Fibroblast of the conjunctiva (primary cell): ENCODE results near the gene ZFPL1.
A peak's percentile ranks its signal among the peaks of the same experiment; 100 is the strongest.

Experiments
- DNase-seq: peaks from one replicate; pipeline ENCODE4 v3.0.0-alpha.2; 2010; ENCODE audit warnings: low read depth

Gene ZFPL1

GRCh38 chr11:65083834-65084597 lies at the start of gene ZFPL1, which contains the start of gene CDCA5:
ZFPL1 (plus strand) TSS chr11:65084222; CDS start chr11:65084699, 477 bp downstream.
CDCA5 (minus strand) TSS chr11:65084040; CDS start chr11:65083978, 62 bp downstream.
- peak; percentile 88 for DNase-seq

DNA sequence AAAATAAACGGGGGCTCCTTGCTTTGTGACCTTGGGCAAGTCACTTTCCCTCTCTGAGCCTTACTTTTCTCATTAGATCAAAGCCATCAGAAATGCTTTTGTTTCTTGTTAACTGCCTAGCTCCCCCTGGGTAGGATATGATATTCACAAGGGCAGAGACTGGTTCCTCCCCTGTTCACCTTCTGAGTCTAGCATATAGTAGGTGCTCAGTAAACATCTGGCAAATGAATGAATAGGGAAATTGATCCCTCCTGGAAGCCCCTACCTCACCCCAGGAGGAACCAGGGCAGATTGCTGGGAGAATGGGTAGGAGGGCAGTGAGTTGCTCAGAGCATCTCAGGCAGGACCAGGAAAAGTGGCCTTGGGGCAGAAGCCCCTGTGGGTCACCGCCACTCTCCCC lies 49.6 kb upstream of the ZFPL1 start:
- DNase-seq, result no peak

GRCh38 chr11:65035579-65035978 lies 48.4 kb upstream of the ZFPL1 start:
- DNase-seq, result no peak

DNA sequence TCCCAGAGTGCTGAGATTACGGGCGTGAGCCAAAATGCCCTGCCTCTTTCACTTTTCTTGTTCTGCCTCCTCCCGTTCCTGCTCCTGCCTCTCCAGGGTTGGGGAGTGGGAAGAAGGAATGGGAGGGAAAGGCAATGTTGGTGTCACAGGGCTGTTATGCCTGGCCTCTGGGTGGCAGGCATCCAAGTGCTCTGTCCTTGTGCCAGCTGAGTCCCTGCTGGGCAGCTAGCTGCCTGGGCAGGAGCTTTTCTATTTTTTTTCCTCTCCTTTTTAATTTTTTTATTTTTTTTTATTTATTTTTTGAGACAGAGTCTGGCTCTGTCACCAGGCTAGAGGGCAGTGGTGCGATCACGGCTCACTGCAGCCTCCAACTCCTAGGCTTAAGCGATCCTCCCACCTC lies 47.1 kb upstream of the ZFPL1 start:
- no peak for DNase-seq

GRCh38 chr11:65040520-65040846 lies 43.5 kb upstream of the ZFPL1 start:
- DNase-seq, result no peak

DNA sequence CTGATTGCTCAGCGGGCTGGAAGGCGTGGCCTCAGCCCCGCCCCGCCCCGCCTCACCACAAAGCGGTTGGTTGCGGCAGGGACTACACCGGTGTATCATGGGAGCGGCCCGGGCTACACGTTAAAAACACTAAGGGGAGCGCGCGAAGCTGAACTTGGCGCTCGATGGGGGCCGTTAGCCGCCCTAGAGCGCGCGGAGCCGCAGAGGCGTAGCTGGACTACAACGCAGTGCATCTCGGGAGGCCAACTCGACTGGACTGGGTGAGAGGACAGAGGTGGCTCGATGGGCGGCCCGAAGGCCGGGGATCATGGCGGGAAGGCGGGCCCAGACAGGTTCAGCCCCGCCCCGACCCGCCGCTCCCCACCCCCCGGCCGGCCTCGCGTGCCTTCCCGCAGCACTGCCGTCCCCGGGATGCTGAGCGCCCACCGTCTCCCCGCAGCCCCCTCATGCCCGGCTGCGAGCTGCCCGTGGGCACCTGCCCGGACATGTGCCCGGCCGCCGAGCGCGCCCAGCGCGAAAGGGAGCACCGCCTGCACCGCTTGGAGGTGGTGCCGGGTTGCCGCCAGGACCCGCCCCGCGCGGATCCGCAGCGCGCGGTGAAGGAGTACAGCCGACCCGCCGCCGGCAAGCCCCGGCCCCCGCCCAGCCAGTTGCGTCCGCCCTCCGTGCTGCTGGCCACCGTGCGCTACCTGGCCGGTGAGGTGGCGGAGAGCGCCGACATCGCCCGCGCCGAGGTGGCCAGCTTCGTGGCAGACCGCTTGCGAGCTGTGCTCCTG lies 43.0 kb upstream of the ZFPL1 start, which contains the start of gene SAC3D1:
TSS of gene SAC3D1 (plus strand) at position 364 of the 776 bp plus-strand sequence. CDS start at position 447, 83 bp downstream.
- DNase-seq, result peak; percentile 95

DNA sequence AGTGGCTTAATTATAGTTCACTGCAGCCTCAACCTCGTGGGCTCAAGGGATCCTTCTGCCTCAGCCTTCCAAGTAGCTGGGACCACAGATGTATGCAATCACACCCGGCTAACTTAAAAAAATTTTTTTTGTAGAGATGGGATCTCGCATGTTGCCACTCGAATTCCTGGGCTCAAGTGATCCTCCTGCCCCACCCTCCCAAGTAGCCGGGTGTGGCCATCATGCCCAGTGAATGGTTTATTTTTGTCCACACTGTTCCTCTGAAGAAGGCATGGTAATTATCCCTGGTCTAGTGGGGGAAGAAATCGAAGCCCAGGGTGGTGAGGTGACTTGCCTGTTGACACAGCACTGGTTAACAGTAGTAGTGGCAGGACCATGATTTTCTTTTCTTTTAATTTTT lies 41.1 kb upstream of the ZFPL1 start:
- no peak for DNase-seq

DNA sequence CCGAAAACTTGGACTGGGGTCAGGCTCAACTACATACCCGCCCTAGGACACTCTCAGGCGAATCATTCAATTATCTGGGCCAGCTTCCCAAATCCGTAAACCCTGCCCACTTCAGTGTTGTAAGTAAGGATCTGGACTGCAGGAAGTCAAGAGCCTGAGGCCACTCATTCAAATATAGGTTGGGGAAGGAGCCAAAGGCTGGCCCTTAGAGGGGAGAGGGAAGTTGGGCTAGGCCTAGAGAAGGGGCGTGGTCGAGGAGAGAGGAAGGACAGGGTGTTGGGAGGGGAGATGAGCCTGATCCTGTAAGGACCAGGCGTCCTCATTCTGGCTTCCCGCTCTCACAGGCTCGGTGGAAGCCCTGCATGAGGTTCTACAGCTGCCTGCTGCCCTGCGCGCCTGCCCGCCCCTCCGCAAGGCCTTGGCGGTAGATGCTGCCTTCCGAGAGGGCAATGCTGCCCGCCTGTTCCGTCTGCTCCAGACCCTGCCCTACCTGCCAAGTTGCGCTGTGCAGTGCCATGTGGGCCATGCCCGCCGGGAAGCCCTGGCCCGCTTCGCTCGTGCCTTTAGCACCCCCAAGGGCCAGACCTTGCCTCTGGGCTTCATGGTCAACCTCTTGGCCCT lies 40.0 kb upstream of the ZFPL1 start:
- DNase-seq, result peak; percentile 30

DNA sequence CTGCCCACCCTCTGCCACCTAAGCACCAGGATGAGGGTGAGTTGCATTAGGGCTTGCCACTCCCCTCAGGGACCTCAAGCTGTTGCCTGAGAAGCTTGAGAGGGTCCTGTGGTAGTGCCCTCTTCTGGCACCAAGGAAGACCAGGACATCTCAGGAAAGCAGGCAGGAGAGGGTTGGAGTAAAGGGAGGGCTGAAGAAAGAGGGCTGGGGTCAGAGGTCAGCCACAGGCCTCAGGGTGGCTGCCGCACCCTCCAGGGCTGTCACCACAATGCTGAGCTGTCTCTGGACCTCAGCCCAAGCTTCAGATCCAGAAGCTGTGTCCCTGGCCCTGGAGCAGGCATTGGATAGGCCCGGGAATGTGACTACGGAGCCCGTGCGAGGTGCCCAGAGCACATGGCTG lies 39.0 kb upstream of the ZFPL1 start:
- DNase-seq, result no peak

DNA sequence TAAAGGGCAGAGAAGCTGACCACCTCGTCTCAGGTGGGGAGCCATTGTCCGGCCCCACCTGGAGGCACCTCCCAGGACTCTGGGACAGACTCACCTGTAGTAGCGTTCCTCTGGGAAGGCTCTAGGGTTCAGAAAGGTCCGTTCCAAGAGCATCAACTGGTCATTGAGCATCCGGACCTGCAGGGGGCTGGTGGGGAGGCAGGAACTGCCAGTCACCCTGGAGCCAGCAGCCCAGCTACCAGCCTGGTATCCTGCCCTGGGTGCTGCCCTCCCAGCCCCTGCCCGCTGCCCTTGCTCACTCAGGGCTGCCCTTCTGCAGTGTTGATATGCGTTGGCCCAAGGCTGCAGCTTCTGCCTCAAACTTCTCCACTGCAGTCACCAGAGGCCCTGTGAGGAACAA lies 38.3 kb upstream of the ZFPL1 start:
- DNase-seq, result no peak

GRCh38 chr11:65047581-65048422 lies 36.2 kb upstream of the ZFPL1 start:
- no peak for DNase-seq

DNA sequence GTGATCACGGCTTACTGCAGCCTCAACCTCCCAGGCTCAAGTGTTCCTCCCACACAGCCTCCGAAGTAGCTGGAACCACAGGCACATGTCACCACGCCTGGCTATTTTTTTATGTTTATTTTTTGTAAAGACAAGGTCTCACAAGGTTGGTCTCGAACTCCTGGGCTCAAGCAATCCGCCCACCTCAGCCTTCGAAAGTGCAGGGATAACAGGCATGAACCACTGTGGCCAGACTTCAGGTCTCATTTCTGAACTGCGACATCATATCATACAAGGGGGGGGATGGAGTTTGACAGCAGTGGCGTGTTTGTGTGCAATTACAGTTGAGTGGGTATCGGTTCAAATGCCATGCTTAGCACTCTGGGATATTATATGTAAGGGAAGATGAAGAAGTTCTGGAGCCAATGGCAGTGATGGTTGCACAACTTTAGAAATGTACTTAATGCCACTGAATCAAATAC lies 32.6 kb upstream of the ZFPL1 start:
- no peak for DNase-seq

DNA sequence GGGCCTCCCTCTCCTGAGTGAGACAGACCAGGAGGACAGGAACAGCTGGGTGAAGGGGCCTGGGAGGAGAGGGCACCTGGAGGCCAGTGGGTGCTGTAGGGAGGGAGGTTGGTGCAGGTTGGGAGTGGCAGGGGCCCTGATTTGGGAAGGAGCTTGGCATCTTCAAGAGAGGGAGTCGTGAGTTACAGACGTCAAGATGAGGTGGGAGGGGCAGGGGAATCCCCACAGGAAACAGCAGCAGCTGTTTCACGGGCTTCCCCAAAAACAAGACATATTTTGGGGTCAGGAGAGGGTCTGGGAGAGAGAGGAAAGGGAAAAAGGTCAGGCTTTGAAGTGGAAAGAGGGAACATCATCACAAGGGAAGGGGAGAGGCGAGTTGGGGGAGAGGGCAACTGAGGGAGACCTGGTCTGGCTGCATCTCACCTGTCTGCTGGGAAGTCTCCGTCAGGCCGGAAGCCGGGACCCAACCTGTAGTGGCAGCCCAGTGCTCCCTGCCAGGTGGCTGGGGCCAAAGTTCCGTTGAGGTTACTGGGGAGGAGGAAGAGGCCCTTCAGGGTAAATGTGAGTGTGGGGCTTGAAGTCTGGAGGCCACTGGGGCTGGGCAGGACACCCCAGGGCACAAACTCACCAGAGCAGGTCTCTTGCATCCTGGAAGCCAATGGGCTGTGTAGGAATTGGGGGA lies 30.1 kb upstream of the ZFPL1 start:
- no peak for DNase-seq

DNA sequence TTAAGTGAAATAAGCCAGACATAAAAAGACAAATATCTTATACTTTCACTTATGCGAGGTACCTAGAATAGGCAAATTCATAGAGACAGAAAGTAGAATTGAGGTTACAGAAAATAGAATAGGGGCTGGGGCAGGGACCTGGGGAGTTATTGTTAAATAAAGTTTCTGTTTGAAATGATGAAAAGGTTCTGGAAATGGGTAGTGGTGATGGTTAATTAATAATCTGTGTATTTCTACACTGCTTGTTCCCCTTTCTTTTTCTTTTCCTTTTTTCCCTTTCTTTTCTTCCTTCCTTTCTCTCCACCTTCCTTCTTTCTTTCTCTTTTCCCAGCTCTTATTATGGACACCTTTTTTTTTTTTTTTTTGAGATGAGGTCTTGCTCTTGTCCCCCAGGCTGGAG lies 28.5 kb upstream of the ZFPL1 start:
- DNase-seq, result no peak

- DNase-seq, result no peak
Observed at GRCh38 chr11:65056999-65057398, 27.0 kb upstream of the ZFPL1 start.

- no peak for DNase-seq
Observed at GRCh38 chr11:65057526-65057925, 26.5 kb upstream of the ZFPL1 start.

DNA sequence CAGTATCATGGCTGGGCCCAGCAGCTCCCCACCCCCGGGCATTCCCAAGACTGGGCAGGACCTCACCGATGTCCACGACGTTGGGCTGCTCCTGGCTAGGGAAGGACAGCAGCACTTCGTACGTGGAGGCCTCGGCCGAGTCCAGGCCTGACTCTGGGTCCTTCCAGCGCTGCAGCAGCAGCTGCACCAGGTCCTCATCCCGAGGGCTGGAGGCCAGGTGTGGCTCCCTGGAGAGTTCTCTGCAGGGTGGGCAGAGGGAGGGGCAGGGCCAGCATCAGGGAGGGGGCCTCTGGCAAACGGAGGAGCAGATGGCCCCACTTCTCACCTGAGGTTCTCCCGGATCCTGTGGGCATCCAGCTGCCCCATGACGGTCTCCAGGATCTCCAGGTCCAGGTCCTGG lies 26.0 kb upstream of the ZFPL1 start:
- no peak for DNase-seq

DNA sequence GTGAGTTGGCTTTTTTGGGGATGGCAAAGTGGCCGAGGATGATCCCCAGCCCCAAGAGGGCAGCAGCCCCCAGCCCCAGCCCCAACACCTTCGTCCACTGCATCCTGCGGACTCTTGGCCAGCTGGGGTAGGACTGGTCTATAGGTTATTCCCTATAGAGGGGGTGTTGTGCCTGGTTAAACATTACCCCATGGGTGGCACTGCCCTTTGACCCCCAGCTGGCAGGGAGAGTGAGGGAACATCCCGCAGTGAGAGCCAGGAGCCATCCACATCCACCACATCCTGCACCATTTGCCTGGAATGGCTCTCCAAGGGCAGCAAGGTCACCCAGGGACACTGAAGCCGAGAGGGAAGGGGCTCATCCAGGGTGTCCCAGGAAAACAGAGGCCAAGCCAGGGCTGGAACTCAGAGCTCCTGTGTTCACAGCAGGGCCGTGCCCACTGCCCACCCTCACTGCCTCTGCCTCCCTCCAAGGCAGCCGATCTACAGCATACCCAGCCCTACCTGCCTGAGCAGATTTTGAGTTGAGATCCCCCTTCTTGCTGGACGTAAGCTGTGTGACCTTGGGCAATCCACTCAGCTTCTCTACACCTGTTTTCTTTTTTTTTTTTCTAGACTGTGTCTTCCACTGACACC lies 25.5 kb upstream of the ZFPL1 start, which contains the start of gene NAALADL1:
TSS of gene NAALADL1 (minus strand) at position 135 of the 636 bp plus-strand sequence. CDS start at position 103, 32 bp downstream.
- no peak for DNase-seq

GRCh38 chr11:65059523-65059922 lies 24.5 kb upstream of the ZFPL1 start:
- no peak for DNase-seq

DNA sequence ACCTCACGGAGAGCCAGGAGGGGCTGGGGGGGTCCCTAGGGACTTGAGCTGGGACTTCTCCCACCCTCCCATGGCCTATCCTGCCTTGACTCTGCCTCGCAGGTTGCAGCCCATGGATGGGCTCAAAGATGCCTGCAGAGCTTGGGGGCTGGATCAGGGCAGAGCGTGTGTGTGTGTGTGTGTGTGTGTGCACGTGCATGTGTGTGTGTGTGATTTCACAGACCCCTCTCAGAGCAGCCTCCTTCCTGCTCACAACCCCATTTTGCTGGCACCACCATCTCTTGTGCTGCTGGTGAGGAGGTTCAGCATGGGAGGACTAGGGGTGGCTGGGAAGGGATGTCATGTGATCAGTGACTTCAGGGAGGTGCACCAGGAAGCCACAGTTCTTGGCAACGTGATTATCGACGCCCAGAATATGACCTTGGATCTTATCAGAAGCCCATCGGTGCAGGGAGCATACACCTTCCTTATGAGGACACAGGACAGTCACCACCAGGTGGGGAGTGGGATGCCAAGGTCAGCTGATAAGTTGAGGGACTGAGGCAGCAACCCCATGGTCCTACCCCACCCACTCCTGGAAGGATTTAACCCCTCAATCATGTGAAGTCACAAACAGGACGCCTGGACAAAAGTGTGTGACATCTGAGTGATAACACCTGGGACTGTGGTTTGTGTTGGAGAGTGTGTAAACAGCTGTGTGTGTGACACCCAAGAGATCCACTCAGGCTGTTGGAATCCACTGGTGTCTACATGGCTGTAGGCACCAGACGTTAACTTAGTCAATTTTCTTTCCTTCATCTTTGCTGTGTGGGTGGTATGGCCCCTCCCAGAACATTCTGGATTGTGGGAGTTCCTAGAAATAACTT lies 23.8 kb upstream of the ZFPL1 start:
- no peak for DNase-seq
